Sigmoid colon (tissue), 4 donors: ENCODE measurements around the gene ROPN1L.

Source experiments
- POLR2AphosphoS5 ChIP-seq, 4 donors: sonication (generic); formaldehyde crosslinking; IDR thresholded peaks; one replicate each; pipeline ENCODE4 v1.6.1; 2017; ENCODE audit warnings: antibody characterized with exemption in 4 of 4
- TF ChIP-seq, protein P1 (sequence below), 4 experiments: fragments of 450-650 bp in 3 of 4; fragments of 200-600 bp in 1 of 4; IDR thresholded peaks; one replicate each; pipeline ENCODE4 v1.5.1; 2016 to 2019; ENCODE audit warnings: antibody characterized with exemption in 4 of 4, mild to moderate bottlenecking in 3 of 4, moderate library complexity in 2 of 4

DNA sequence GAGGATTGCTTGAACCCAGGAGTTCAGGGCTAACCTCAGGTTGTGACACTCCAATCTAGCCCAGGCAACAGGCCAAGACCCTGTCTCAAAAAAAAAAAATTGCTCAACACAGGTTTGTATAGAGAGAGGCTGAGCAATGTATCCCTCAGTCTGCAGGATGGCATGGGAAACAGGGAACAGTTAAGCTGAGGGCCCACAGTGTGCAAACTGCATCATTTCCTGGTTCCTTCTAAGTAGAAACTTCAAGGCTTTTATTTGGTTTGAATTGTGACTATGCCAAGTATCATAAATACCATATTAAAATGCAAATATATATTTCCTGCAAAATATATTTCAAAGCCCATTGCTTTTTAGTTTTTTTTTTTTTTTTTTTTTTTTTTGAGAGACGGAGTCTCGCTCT lies 13.7 kb upstream of the ROPN1L start:
- TF ChIP-seq, protein P1, sequence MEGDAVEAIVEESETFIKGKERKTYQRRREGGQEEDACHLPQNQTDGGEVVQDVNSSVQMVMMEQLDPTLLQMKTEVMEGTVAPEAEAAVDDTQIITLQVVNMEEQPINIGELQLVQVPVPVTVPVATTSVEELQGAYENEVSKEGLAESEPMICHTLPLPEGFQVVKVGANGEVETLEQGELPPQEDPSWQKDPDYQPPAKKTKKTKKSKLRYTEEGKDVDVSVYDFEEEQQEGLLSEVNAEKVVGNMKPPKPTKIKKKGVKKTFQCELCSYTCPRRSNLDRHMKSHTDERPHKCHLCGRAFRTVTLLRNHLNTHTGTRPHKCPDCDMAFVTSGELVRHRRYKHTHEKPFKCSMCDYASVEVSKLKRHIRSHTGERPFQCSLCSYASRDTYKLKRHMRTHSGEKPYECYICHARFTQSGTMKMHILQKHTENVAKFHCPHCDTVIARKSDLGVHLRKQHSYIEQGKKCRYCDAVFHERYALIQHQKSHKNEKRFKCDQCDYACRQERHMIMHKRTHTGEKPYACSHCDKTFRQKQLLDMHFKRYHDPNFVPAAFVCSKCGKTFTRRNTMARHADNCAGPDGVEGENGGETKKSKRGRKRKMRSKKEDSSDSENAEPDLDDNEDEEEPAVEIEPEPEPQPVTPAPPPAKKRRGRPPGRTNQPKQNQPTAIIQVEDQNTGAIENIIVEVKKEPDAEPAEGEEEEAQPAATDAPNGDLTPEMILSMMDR (IDR thresholded peaks at IDR 0.05): no peak
- no peak for TF ChIP-seq POLR2AphosphoS5 (IDR thresholded peaks at IDR 0.05)
